Measurements from ENCODE around the gene AP1M1.

Gene AP1M1

GRCh38 chr19:16184665-16185122 lies 13.0 kb upstream of the AP1M1 start:
- Histone ChIP-seq H3K36me3 (ENCODE audit: low read depth) (peaks cover 27% of the 10 kb centered on the region), H3K4me3 (ENCODE audit: severe bottlenecking) (peak overlapping the region; percentile 91), H3K9me3 (ENCODE audit: severe bottlenecking) (no peaks in the 10 kb centered on the region), H3K27ac (ENCODE audit: poor library complexity, severe bottlenecking) (no peak overlapping the region), H3K27me3 (ENCODE audit: insufficient read depth, poor library complexity, severe bottlenecking) (no peaks in the 10 kb centered on the region), H3K4me1 (ENCODE audit: insufficient read depth, poor library complexity, severe bottlenecking) (peaks cover 12% of the 10 kb centered on the region)
- no peak for DNase-seq (ENCODE audit: low spot score)
- ATAC-seq (ENCODE audit: low read depth): no peak
- TF ChIP-seq CTCF (IDR thresholded peaks at IDR 0.05; ENCODE audit: poor library complexity, severe bottlenecking): no peak

GRCh38 chr19:16185123-16185767 lies 12.5 kb upstream of the AP1M1 start, which contains the start of gene FAM32A:
Gene FAM32A, plus strand, starts transcription at chr19:16185410. Its CDS starts 33 bp downstream, at chr19:16185443.
- peaks cover 11% of the 10 kb centered on the region for H3K4me1 ChIP-seq (ENCODE audit: insufficient read depth, poor library complexity, severe bottlenecking)
- peak; percentile 88 for ATAC-seq (ENCODE audit: low read depth)
- no peaks in the 10 kb centered on the region for H3K27me3 ChIP-seq (ENCODE audit: insufficient read depth, poor library complexity, severe bottlenecking)
- no peak for TF ChIP-seq CTCF (IDR thresholded peaks at IDR 0.05; ENCODE audit: poor library complexity, severe bottlenecking)
- H3K9me3 ChIP-seq (ENCODE audit: severe bottlenecking): no peaks in the 10 kb centered on the region
- H3K36me3 ChIP-seq (ENCODE audit: low read depth): peaks cover 32% of the 10 kb centered on the region
- peak; percentile 97 for DNase-seq (ENCODE audit: low spot score)
- peak within 1 kb of the TSS; percentile 32 for H3K27ac ChIP-seq (ENCODE audit: poor library complexity, severe bottlenecking)
- peak within 1 kb of the TSS; percentile 91 for H3K4me3 ChIP-seq (ENCODE audit: severe bottlenecking)

DNA sequence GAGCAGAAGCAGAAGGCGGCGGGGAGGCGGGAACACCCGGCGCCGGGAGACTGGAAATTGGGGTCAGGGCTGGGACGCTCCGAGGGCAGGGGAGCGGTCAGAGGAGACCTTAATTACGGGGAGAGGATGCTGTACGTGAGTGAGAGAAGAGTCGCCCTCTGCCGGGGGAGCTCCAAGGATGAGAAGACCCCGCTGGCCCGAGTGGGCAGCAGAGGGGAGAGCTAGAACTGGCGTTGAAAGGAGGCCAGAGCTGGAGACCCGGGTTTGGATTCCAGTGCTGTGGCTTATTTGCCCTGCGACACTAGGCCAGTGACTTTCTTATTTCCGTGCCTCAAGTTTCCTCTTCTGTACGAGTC lies 12.0 kb upstream of the AP1M1 start:
- H3K4me3 ChIP-seq (ENCODE audit: severe bottlenecking): peak overlapping the region; percentile 91
- TF ChIP-seq CTCF (IDR thresholded peaks at IDR 0.05; ENCODE audit: poor library complexity, severe bottlenecking): peak; percentile 42
- no peak for DNase-seq (ENCODE audit: low spot score)
- peaks cover 8% of the 10 kb centered on the region for H3K4me1 ChIP-seq (ENCODE audit: insufficient read depth, poor library complexity, severe bottlenecking)
- peak overlapping the region; percentile 32 for H3K27ac ChIP-seq (ENCODE audit: poor library complexity, severe bottlenecking)
- 0 out of 3 replicates have a peak, but pooled peaks have one; percentile 15 for ATAC-seq (ENCODE audit: low read depth)
- H3K9me3 ChIP-seq (ENCODE audit: severe bottlenecking): no peaks in the 10 kb centered on the region
- peaks cover 37% of the 10 kb centered on the region for H3K36me3 ChIP-seq (ENCODE audit: low read depth)
- H3K27me3 ChIP-seq (ENCODE audit: insufficient read depth, poor library complexity, severe bottlenecking): no peaks in the 10 kb centered on the region

DNA sequence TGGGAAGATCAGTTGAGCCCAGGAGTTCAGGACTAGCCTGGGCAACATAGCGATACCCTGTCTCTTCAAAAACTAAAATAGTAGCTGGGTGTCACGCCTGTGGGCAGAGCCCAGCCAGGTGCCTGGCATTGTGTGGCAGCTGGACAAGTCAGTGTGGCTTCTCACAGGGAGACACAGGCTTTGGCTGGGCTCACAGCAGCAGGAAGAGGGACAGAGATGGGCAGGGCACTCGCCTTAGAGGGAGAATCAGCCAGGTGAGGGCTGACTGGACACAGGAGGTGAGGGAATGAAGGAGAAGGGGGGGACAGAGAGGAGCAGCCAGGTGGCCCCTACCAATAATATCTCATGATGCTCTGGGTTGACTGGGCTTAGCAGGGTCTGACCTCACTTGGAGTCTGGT lies 9.2 kb upstream of the AP1M1 start:
- Histone ChIP-seq H3K27ac (ENCODE audit: poor library complexity, severe bottlenecking) (no peak overlapping the region), H3K4me1 (ENCODE audit: insufficient read depth, poor library complexity, severe bottlenecking) (peaks cover 4% of the 10 kb centered on the region), H3K27me3 (ENCODE audit: insufficient read depth, poor library complexity, severe bottlenecking) (no peaks in the 10 kb centered on the region), H3K9me3 (ENCODE audit: severe bottlenecking) (no peaks in the 10 kb centered on the region), H3K36me3 (ENCODE audit: low read depth) (peaks cover 50% of the 10 kb centered on the region), H3K4me3 (ENCODE audit: severe bottlenecking) (no peak overlapping the region)
- ATAC-seq (ENCODE audit: low read depth): no peak
- DNase-seq (ENCODE audit: low spot score): no peak
- no peak for TF ChIP-seq CTCF (IDR thresholded peaks at IDR 0.05; ENCODE audit: poor library complexity, severe bottlenecking)

GRCh38 chr19:16190198-16190597 lies 7.5 kb upstream of the AP1M1 start:
- ATAC-seq (ENCODE audit: low read depth) (no peak), DNase-seq (ENCODE audit: low spot score) (no peak)
- no peak overlapping the region for H3K4me3 ChIP-seq (ENCODE audit: severe bottlenecking)
- no peaks in the 10 kb centered on the region for H3K9me3 ChIP-seq (ENCODE audit: severe bottlenecking)
- no peak for TF ChIP-seq CTCF (IDR thresholded peaks at IDR 0.05; ENCODE audit: poor library complexity, severe bottlenecking)
- H3K4me1 ChIP-seq (ENCODE audit: insufficient read depth, poor library complexity, severe bottlenecking): peaks cover 4% of the 10 kb centered on the region
- H3K36me3 ChIP-seq (ENCODE audit: low read depth): peaks cover 50% of the 10 kb centered on the region
- no peak overlapping the region for H3K27ac ChIP-seq (ENCODE audit: poor library complexity, severe bottlenecking)
- no peaks in the 10 kb centered on the region for H3K27me3 ChIP-seq (ENCODE audit: insufficient read depth, poor library complexity, severe bottlenecking)

Measured in RWPE2 (cell line).